B cell (primary cell): Measurements from ENCODE around the gene DNAJC8. TPM values are rescaled to one million over a fixed set of nuclear protein-coding genes. Genes with fewer than 3 reads are reported as not detected.

ENCODE experiments used
- ATAC-seq: fragments of 200-7000 bp; cut with Tn5 transposase; one replicate; pipeline ENCODE4 v1.10.0; 2021; ENCODE audit warnings: low read depth, mild to moderate bottlenecking, moderate number of reproducible peaks, moderate library complexity
- CTCF ChIA-PET: fragments of 350-600 bp; sonication (Branson Sonifier 250); formaldehyde crosslinking; loops from one replicate; lab custom pipeline; 2021; ENCODE audit warnings: antibody characterized with exemption, inconsistent platforms; lab: Charles Lee
- POLR2A ChIA-PET: fragments of 350-600 bp; sonication (Branson Sonifier 250); formaldehyde crosslinking; loops from one replicate; lab custom pipeline; 2021; ENCODE audit warnings: antibody characterized with exemption; lab: Charles Lee
- DNase-seq: peaks from one replicate; pipeline ENCODE4 v3.0.0; 2013
- H2AFZ ChIP-seq: 2 replicates; pipeline ENCODE4 v1.6.1; 2012; ENCODE audit warnings: mild to moderate bottlenecking, low read depth, low read length; ENCODE audit not compliant: insufficient read depth, poor library complexity, severe bottlenecking
- H3K27ac ChIP-seq, 2 donors: 1 replicate in 1 of 2; 2 replicates in 1 of 2; pipeline ENCODE4 v1.5.1; 2012 to 2013; ENCODE audit warnings: low read length in 2 of 2, mild to moderate bottlenecking in 2 of 2, moderate library complexity in 1 of 2
- H3K27me3 ChIP-seq, 4 experiments: fragments of 200-600 bp in 1 of 4; sonication (generic) in 1 of 4; replicated peaks in 1 of 4; 1 replicate in 2 of 4; 2 replicates in 2 of 4; pipeline versions ENCODE4 v1.6.1 to v1.7.0; 2013 to 2016; ENCODE audit warnings: low read length in 3 of 4, mild to moderate bottlenecking in 2 of 4, mixed read lengths in 1 of 4, moderate library complexity in 1 of 4; ENCODE audit not compliant: insufficient read depth in 4 of 4, control insufficient read depth in 3 of 4; ENCODE audit errors: control extremely low read depth in 1 of 4
- H3K36me3 ChIP-seq, 2 experiments: replicated peaks in 1 of 2; 1 replicate in 1 of 2; 2 replicates in 1 of 2; pipeline versions ENCODE4 v1.6.1 to v1.7.1; 2013; ENCODE audit warnings: low read length in 1 of 2; ENCODE audit not compliant: insufficient read depth in 2 of 2, control insufficient read depth in 1 of 2; ENCODE audit errors: control extremely low read depth in 1 of 2, extremely low read depth in 1 of 2
- H3K4me1 ChIP-seq, 2 donors: fragments of 200-600 bp in 1 of 2; sonication (generic) in 1 of 2; 1 replicate in 1 of 2; 2 replicates in 1 of 2; pipeline versions ENCODE4 v1.5.1 to v1.6.1; 2013 to 2017; ENCODE audit warnings: low read length in 2 of 2; ENCODE audit not compliant: control insufficient read depth in 2 of 2, insufficient read depth in 2 of 2
- H3K4me2 ChIP-seq: replicated peaks from 2 replicates; pipeline ENCODE3; 2012; ENCODE audit warnings: mild to moderate bottlenecking, low read depth, low read length; ENCODE audit not compliant: poor library complexity, severe bottlenecking
- H3K4me3 ChIP-seq, 5 experiments: fragments of 200-600 bp in 1 of 5; sonication (generic) in 1 of 5; 1 replicate in 3 of 5; 2 replicates in 2 of 5; pipeline versions ENCODE4 v1.5.1 to v1.7.0; 2011 to 2016; ENCODE audit warnings: low read length in 4 of 5, mild to moderate bottlenecking in 4 of 5, low read depth in 2 of 5, control low read depth in 1 of 5, moderate library complexity in 1 of 5; ENCODE audit not compliant: insufficient read depth in 1 of 5; ENCODE audit errors: control extremely low read depth in 1 of 5, extremely low read depth in 1 of 5
- H3K79me2 ChIP-seq: fragments of 200-600 bp; sonication (generic); one replicate; pipeline ENCODE4 v1.6.0; 2016; ENCODE audit warnings: low read length; ENCODE audit not compliant: control insufficient read depth, insufficient read depth
- H3K9ac ChIP-seq: fragments of 200-600 bp; sonication (generic); 2 replicates; pipeline ENCODE4 v1.6.1; 2017; ENCODE audit warnings: mild to moderate bottlenecking, low read length, moderate library complexity
- H3K9me3 ChIP-seq, 3 donors: one replicate each; pipeline versions ENCODE4 v1.6.1 to v1.7.1; 2013; ENCODE audit warnings: low read length in 2 of 3; ENCODE audit not compliant: control insufficient read depth in 2 of 3, insufficient read depth in 1 of 3; ENCODE audit errors: control extremely low read depth in 1 of 3
- H4K20me1 ChIP-seq: 2 replicates; pipeline ENCODE4 v1.6.0; 2012; ENCODE audit warnings: mild to moderate bottlenecking, low read length; ENCODE audit not compliant: insufficient read depth, control insufficient read depth, poor library complexity, severe bottlenecking
- H3K27ac Mint-ChIP-seq: one replicate; pipeline ENCODE4 v1.8.0; 2021; ENCODE audit warnings: mixed read lengths
- H3K27me3 Mint-ChIP-seq: one replicate; pipeline ENCODE4 v1.8.0; 2021; ENCODE audit warnings: mixed read lengths
- H3K4me1 Mint-ChIP-seq: one replicate; pipeline ENCODE4 v1.8.0; 2021; ENCODE audit warnings: mixed read lengths
- H3K4me3 Mint-ChIP-seq: one replicate; pipeline ENCODE4 v1.8.0; 2021; ENCODE audit warnings: mixed read lengths
- H3K9me3 Mint-ChIP-seq: one replicate; pipeline ENCODE4 v1.8.0; 2022; ENCODE audit warnings: mixed read lengths; ENCODE audit not compliant: insufficient read depth
- EZH2 ChIP-seq: IDR thresholded peaks from 2 replicates; pipeline ENCODE4 v1.6.1; 2012; ENCODE audit warnings: borderline replicate concordance, low read depth, mild to moderate bottlenecking, moderate library complexity, low read length; ENCODE audit not compliant: insufficient read depth, poor library complexity, severe bottlenecking
- WGBS: methylation state at CpG from one replicate; pipeline ENCODE4 v1.1.5; 2013; ENCODE audit warnings: missing lambda C conversion rate; ENCODE audit not compliant: insufficient coverage; 5-methylcytosine and 5-hydroxymethylcytosine counted together
- intact Hi-C: fragments of 100-400 bp; cut with micrococcal nuclease; formaldehyde crosslinking; loops from one replicate; pipeline ENCODE4 v1.10.0; 2022
- polyA plus RNA-seq: library from polyadenylated mRNA; depleted of rRNA; stranded (reverse); fragments of >200 nt; gene quantifications from 2 replicates; pipeline ENCODE4 v1.2.3, GENCODE V29; 2012
- total RNA-seq, 2 donors: library from RNA; stranded (reverse); fragments of 120-200 nt in 1 of 2; gene quantifications; 1 replicate in 1 of 2; 2 replicates in 1 of 2; pipeline versions ENCODE4 v1.2.3 to v1.2.4, GENCODE V29; 2013 to 2022
- TF ChIP-seq, protein P1 (sequence below): fragments of 200-600 bp; IDR thresholded peaks from one replicate; pipeline ENCODE4 v1.8.0; 2022; ENCODE audit warnings: antibody characterized with exemption, mild to moderate bottlenecking

Gene DNAJC8
- total and polyA plus RNA-seq, 2 donors (not counting 1 experiment from before 2014, with no cell fraction given) = 26.3 to 74.6 TPM

DNA sequence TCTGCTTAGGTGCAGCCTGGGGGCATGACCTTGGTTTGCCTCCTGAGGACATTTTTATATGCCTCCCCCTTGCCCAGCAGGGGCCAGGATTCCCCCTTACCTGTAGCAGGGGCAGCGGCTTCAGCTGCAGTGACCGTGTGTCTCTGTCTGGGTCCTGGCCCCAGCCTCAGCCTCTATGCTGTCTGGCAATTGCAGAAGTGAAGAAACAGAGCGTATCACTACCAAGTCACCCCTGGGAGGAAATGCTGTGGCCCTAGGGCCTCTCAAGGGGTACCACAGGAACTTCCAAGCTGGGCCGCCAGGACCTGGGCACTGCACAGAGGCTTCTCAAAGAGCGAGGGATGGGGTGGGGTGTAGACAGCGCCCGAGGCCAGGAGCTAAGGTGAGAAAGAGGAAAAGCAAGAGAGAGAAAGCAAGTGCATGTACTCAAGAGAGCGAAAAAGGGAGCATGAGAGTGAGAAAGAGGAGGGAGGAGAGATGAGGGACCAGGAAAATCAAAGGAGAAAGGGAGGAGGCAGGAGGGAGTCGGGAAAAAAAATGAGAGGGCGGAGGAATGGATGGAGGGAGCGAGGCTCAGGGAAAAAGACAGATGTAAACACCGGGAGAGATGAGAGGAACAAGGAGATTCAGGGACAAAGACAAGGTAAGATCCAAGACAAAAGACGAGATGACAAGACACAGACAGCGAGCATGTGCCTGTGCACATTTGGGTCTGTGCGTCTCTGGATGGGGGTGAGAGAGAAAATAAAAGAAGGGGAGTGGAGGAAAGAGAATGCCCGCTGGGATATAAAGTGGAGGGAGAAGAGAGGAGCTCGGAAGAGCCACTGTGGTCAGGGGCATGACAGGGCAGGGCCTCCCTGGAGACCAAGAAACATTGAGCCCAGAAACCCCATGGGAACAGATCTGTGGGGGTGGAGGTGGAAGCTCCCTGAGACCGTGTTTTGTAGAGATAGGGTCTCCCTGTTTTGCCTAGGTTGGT, 56.0 kb downstream of the DNAJC8 start, which contains the start of gene PTAFR:
Gene PTAFR (minus strand): TSS at position 199 of the 979 bp plus-strand sequence. CDS start 25,669 bp downstream, outside the sequence.
- Histone ChIP-seq H3K9ac (peak within 1 kb of the TSS; percentile 57), H4K20me1 (no peaks in the 10 kb centered on the region), H3K4me2 (peak within 1 kb of the TSS; percentile 89), H3K27ac (peak within 1 kb of the TSS in 1 of 2 donors; percentile 45), H3K27me3 (no peaks in the 10 kb centered on the region), H2AFZ (no peak within 1 kb of the TSS), H3K36me3 (no peaks in the 10 kb centered on the region), H3K9me3 (peaks cover 0 to 3% (median 0%) of the 10 kb centered on the region in 3 donors), H3K4me3 (peak within 1 kb of the TSS; percentile 23 to 71 (median 38)), H3K4me1 (peaks cover 76 to 85% of the 10 kb centered on the region in 2 donors), H3K79me2 (peaks cover 32% of the 10 kb centered on the region)
- ATAC-seq (peak; percentile 71), DNase-seq (peak; percentile 80)
- peak within 1 kb of the TSS; percentile 71 for H3K27ac Mint-ChIP-seq
- intact Hi-C loops = loop anchor here (2.0 to 10.0 kb wide), 4 partner anchors 28 to 1892 kb away; partner anchors contain the start of gene SH3BGRL3
- H3K4me3 Mint-ChIP-seq = peak within 1 kb of the TSS; percentile 81
- POLR2A ChIA-PET = interaction anchor here (0.6 to 1.2 kb wide), 4 partner anchors 29 to 303 kb away, joined by 3 to 5 read pairs (median 4); partner anchors contain the start of gene EYA3
- H3K9me3 Mint-ChIP-seq = no peaks in the 10 kb centered on the region
- 10% methylated on average over 17 of the region's 18 CpGs for WGBS
- no peak for TF ChIP-seq EZH2
- TF ChIP-seq, protein P1, sequence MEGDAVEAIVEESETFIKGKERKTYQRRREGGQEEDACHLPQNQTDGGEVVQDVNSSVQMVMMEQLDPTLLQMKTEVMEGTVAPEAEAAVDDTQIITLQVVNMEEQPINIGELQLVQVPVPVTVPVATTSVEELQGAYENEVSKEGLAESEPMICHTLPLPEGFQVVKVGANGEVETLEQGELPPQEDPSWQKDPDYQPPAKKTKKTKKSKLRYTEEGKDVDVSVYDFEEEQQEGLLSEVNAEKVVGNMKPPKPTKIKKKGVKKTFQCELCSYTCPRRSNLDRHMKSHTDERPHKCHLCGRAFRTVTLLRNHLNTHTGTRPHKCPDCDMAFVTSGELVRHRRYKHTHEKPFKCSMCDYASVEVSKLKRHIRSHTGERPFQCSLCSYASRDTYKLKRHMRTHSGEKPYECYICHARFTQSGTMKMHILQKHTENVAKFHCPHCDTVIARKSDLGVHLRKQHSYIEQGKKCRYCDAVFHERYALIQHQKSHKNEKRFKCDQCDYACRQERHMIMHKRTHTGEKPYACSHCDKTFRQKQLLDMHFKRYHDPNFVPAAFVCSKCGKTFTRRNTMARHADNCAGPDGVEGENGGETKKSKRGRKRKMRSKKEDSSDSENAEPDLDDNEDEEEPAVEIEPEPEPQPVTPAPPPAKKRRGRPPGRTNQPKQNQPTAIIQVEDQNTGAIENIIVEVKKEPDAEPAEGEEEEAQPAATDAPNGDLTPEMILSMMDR = peak; percentile 14
- H3K4me1 Mint-ChIP-seq = peaks cover 85% of the 10 kb centered on the region
- CTCF ChIA-PET = interaction anchor here (0.6 to 3.3 kb wide), 10 partner anchors 9 to 1817 kb away, joined by 3 to 15 read pairs (median 4); partner anchors contain the start of gene EYA3
- no peaks in the 10 kb centered on the region for H3K27me3 Mint-ChIP-seq
